Memory B cell (primary cell): ENCODE measurements around the gene TSHZ2.
"Not testable (repeated sequence)": the region's sequence is repeated elsewhere in the genome, so short reads cannot be mapped to it uniquely, and the experiment has no call there.

ENCODE experiments used
- ATAC-seq: fragments of 150-1000 bp; cut with Tn5 transposase; 2 replicates; pipeline ENCODE4 v1.10.0; 2021; ENCODE audit warnings: low read depth, mild to moderate bottlenecking, moderate library complexity
- DNase-seq, 2 donors: peaks; one replicate each; pipeline ENCODE4 v3.0.0; 2022; ENCODE audit warnings: low spot score in 2 of 2
- H3K27ac Mint-ChIP-seq: one replicate; pipeline ENCODE4 v1.8.0; 2022; ENCODE audit warnings: mild to moderate bottlenecking, moderate library complexity, mixed read lengths
- H3K27me3 Mint-ChIP-seq: one replicate; pipeline ENCODE4 v1.8.0; 2022; ENCODE audit warnings: mixed read lengths
- H3K36me3 Mint-ChIP-seq: one replicate; pipeline ENCODE4 v1.8.0; 2022; ENCODE audit warnings: mild to moderate bottlenecking, mixed read lengths
- H3K4me1 Mint-ChIP-seq: one replicate; pipeline ENCODE4 v1.8.0; 2022; ENCODE audit warnings: mixed read lengths
- H3K4me3 Mint-ChIP-seq: one replicate; pipeline ENCODE4 v1.8.0; 2022; ENCODE audit warnings: mild to moderate bottlenecking, moderate library complexity, mixed read lengths
- H3K9me3 Mint-ChIP-seq: one replicate; pipeline ENCODE4 v1.8.0; 2022; ENCODE audit warnings: mixed read lengths

TSHZ2 gene

GRCh38 chr20:52945268-52945667, 26.9 kb upstream of the TSHZ2 start:
- no peak for ATAC-seq
- H3K4me1 Mint-ChIP-seq = no peaks in the 10 kb centered on the region
- H3K27me3 Mint-ChIP-seq = peaks cover 2% of the 10 kb centered on the region
- no peak overlapping the region for H3K27ac Mint-ChIP-seq
- no peaks in the 10 kb centered on the region for H3K9me3 Mint-ChIP-seq
- no peak for DNase-seq
- H3K4me3 Mint-ChIP-seq = no peak overlapping the region
- no peaks in the 10 kb centered on the region for H3K36me3 Mint-ChIP-seq

- Mint-ChIP-seq H3K4me1 (no peaks in the 10 kb centered on the region), H3K36me3 (no peaks in the 10 kb centered on the region), H3K27ac (no peak overlapping the region), H3K9me3 (no peaks in the 10 kb centered on the region), H3K27me3 (peaks cover 2% of the 10 kb centered on the region), H3K4me3 (no peak overlapping the region)
- no peak for ATAC-seq
- no peak for DNase-seq
Measured at GRCh38 chr20:52945862-52946522, 26.2 kb upstream of the TSHZ2 start.

GRCh38 chr20:52948491-52948890, 23.7 kb upstream of the TSHZ2 start:
- H3K27ac Mint-ChIP-seq = no peak overlapping the region
- no peaks in the 10 kb centered on the region for H3K4me1 Mint-ChIP-seq
- ATAC-seq = no peak
- H3K27me3 Mint-ChIP-seq = peaks cover 5% of the 10 kb centered on the region
- no peak overlapping the region for H3K4me3 Mint-ChIP-seq
- H3K36me3 Mint-ChIP-seq = no peaks in the 10 kb centered on the region
- DNase-seq = no peak
- H3K9me3 Mint-ChIP-seq = peaks cover 2% of the 10 kb centered on the region

GRCh38 chr20:52953020-52953419, 19.1 kb upstream of the TSHZ2 start:
- Mint-ChIP-seq H3K4me1 (no peaks in the 10 kb centered on the region), H3K27ac (no peak overlapping the region), H3K27me3 (peaks cover 5% of the 10 kb centered on the region), H3K4me3 (no peak overlapping the region), H3K36me3 (no peaks in the 10 kb centered on the region), H3K9me3 (peaks cover 4% of the 10 kb centered on the region)
- no peak for ATAC-seq
- DNase-seq = no peak

GRCh38 chr20:52954849-52955248, 17.3 kb upstream of the TSHZ2 start:
- H3K4me1 Mint-ChIP-seq = no peaks in the 10 kb centered on the region
- H3K9me3 Mint-ChIP-seq = peaks cover 4% of the 10 kb centered on the region
- H3K36me3 Mint-ChIP-seq = no peaks in the 10 kb centered on the region

GRCh38 chr20:52958211-52958610, 13.9 kb upstream of the TSHZ2 start:
- Mint-ChIP-seq H3K4me3 (no peak overlapping the region), H3K27ac (no peak overlapping the region), H3K27me3 (no peaks in the 10 kb centered on the region), H3K4me1 (peaks cover 3% of the 10 kb centered on the region), H3K36me3 (no peaks in the 10 kb centered on the region), H3K9me3 (peaks cover 2% of the 10 kb centered on the region)
- ATAC-seq (no peak), DNase-seq (no peak)

More at GRCh38 chr20:52954849-52955248, 17.3 kb upstream of the TSHZ2 start:
- Mint-ChIP-seq H3K27me3 (peaks cover 2% of the 10 kb centered on the region), H3K27ac (no peak overlapping the region), H3K4me3 (no peak overlapping the region)
- ATAC-seq = no peak
- no peak for DNase-seq

GRCh38 chr20:52959125-52959524, 13.0 kb upstream of the TSHZ2 start:
- no peak for ATAC-seq
- no peak overlapping the region for H3K4me3 Mint-ChIP-seq
- H3K4me1 Mint-ChIP-seq = peaks cover 3% of the 10 kb centered on the region
- peaks cover 5% of the 10 kb centered on the region for H3K27me3 Mint-ChIP-seq
- no peaks in the 10 kb centered on the region for H3K36me3 Mint-ChIP-seq
- no peak for DNase-seq
- no peaks in the 10 kb centered on the region for H3K9me3 Mint-ChIP-seq
- H3K27ac Mint-ChIP-seq = no peak overlapping the region

- Mint-ChIP-seq H3K27ac (no peak overlapping the region), H3K27me3 (peaks cover 8% of the 10 kb centered on the region), H3K36me3 (no peaks in the 10 kb centered on the region), H3K9me3 (no peaks in the 10 kb centered on the region), H3K4me3 (no peak overlapping the region), H3K4me1 (peaks cover 3% of the 10 kb centered on the region)
- no peak for DNase-seq
- ATAC-seq = no peak
Measured at GRCh38 chr20:52962183-52962582, 10.0 kb upstream of the TSHZ2 start.

- H3K4me3 Mint-ChIP-seq = no peak overlapping the region
- no peak for ATAC-seq
Measured at GRCh38 chr20:52963131-52963530, 9.0 kb upstream of the TSHZ2 start.

GRCh38 chr20:52964131-52964530, 8.0 kb upstream of the TSHZ2 start:
- ATAC-seq = no peak
- Mint-ChIP-seq H3K36me3 (no peaks in the 10 kb centered on the region), H3K4me1 (peaks cover 3% of the 10 kb centered on the region), H3K27ac (no peak overlapping the region), H3K9me3 (no peaks in the 10 kb centered on the region), H3K4me3 (no peak overlapping the region), H3K27me3 (peaks cover 12% of the 10 kb centered on the region)
- no peak for DNase-seq

More at GRCh38 chr20:52963131-52963530, 9.0 kb upstream of the TSHZ2 start:
- Mint-ChIP-seq H3K27ac (no peak overlapping the region), H3K4me1 (peaks cover 3% of the 10 kb centered on the region), H3K36me3 (no peaks in the 10 kb centered on the region), H3K9me3 (no peaks in the 10 kb centered on the region), H3K27me3 (peaks cover 11% of the 10 kb centered on the region)
- DNase-seq = no peak

GRCh38 chr20:52965380-52965779, 6.8 kb upstream of the TSHZ2 start:
- no peak overlapping the region for H3K27ac Mint-ChIP-seq
- DNase-seq (no peak), ATAC-seq (no peak)
- no peaks in the 10 kb centered on the region for H3K9me3 Mint-ChIP-seq
- H3K4me1 Mint-ChIP-seq = peaks cover 3% of the 10 kb centered on the region
- H3K27me3 Mint-ChIP-seq = peaks cover 12% of the 10 kb centered on the region
- H3K36me3 Mint-ChIP-seq = no peaks in the 10 kb centered on the region
- H3K4me3 Mint-ChIP-seq = no peak overlapping the region

- DNase-seq (no peak), ATAC-seq (no peak)
- Mint-ChIP-seq H3K9me3 (no peaks in the 10 kb centered on the region), H3K27ac (no peak overlapping the region), H3K4me1 (peaks cover 3% of the 10 kb centered on the region), H3K4me3 (no peak overlapping the region), H3K36me3 (no peaks in the 10 kb centered on the region), H3K27me3 (peaks cover 12% of the 10 kb centered on the region)
Measured at GRCh38 chr20:52965819-52966218, 6.3 kb upstream of the TSHZ2 start.

- DNase-seq, H3K27ac Mint-ChIP-seq, H3K36me3 Mint-ChIP-seq, ATAC-seq, H3K4me3 Mint-ChIP-seq, H3K9me3 Mint-ChIP-seq, H3K4me1 Mint-ChIP-seq: not testable (repeated sequence)
- H3K27me3 Mint-ChIP-seq = peaks cover 15% of the 10 kb centered on the region
Measured at GRCh38 chr20:52966543-52966942, 5.6 kb upstream of the TSHZ2 start.

- H3K4me1 Mint-ChIP-seq = peaks cover 16% of the 10 kb centered on the region
- H3K4me3 Mint-ChIP-seq = peak overlapping the region; percentile 82
- DNase-seq = no peak
- H3K27me3 Mint-ChIP-seq = peaks cover 15% of the 10 kb centered on the region
- ATAC-seq = no peak
- peaks cover 2% of the 10 kb centered on the region for H3K36me3 Mint-ChIP-seq
- no peaks in the 10 kb centered on the region for H3K9me3 Mint-ChIP-seq
- peak overlapping the region; percentile 74 for H3K27ac Mint-ChIP-seq
Measured at GRCh38 chr20:52971498-52972189, 514 bp upstream of the TSHZ2 start.
